Gastrocnemius medialis (tissue), 4 donors: Measurements from ENCODE around the gene SPR. TPM values are rescaled to one million over a fixed set of nuclear protein-coding genes. Genes with fewer than 3 reads are reported as not detected.

Experiments
- ATAC-seq, 2 donors: fragments of 150-250 bp; one replicate each; pipeline ENCODE4 v1.9.1; 2016
- DNase-seq, 2 donors: peaks; one replicate each; pipeline ENCODE4 v3.0.0-alpha.2; 2019
- H3K27ac ChIP-seq, 4 donors: fragments of 200-600 bp; sonication (generic); 1 replicate in 1 of 4; 2 replicates in 3 of 4; pipeline ENCODE4 v1.5.1; 2016 to 2018; ENCODE audit warnings: mild to moderate bottlenecking in 2 of 4, moderate library complexity in 1 of 4
- H3K27me3 ChIP-seq, 3 donors: fragments of 200-600 bp; sonication (generic) in 2 of 3; 1 replicate in 1 of 3; 2 replicates in 2 of 3; pipeline versions ENCODE4 v1.5.1 to v1.6.0; 2016 to 2019; ENCODE audit warnings: mild to moderate bottlenecking in 1 of 3, moderate library complexity in 1 of 3
- H3K36me3 ChIP-seq, 2 donors: fragments of 200-600 bp; sonication (generic) in 1 of 2; one replicate each; pipeline ENCODE4 v1.5.1; 2017 to 2018
- H3K4me1 ChIP-seq, 2 donors: fragments of 200-600 bp; sonication (generic) in 1 of 2; one replicate each; pipeline ENCODE4 v1.5.1; 2016 to 2017; ENCODE audit warnings: mild to moderate bottlenecking in 2 of 2
- H3K4me3 ChIP-seq, 4 donors: fragments of 200-600 bp; sonication (generic) in 3 of 4; 1 replicate in 1 of 4; 2 replicates in 3 of 4; pipeline ENCODE4 v1.5.1; 2016 to 2019; ENCODE audit warnings: mild to moderate bottlenecking in 2 of 4
- H3K9me3 ChIP-seq, 3 donors: fragments of 200-600 bp; sonication (generic) in 2 of 3; 1 replicate in 1 of 3; 2 replicates in 2 of 3; pipeline ENCODE4 v1.5.1; 2016 to 2019
- POLR2A ChIP-seq, 2 donors: fragments of 450-650 bp; IDR thresholded peaks; one replicate each; pipeline ENCODE4 v1.6.1; 2017; ENCODE audit warnings: antibody characterized with exemption in 2 of 2, mild to moderate bottlenecking in 2 of 2, moderate library complexity in 2 of 2
- in situ Hi-C, 4 donors: fragments of 200-750 bp; cut with MboI; loops; one replicate each; pipeline versions ENCODE4 v1.15.0 to v1.8.0; 2017; ENCODE audit warnings: low sequenced_read_pairs in 4 of 4
- intact Hi-C: fragments of 100-400 bp; cut with DNase I; formaldehyde crosslinking; loops from one replicate; pipeline ENCODE4 v1.15.1; 2023; ENCODE audit warnings: low total_unique reads
- total RNA-seq, 4 donors: library from RNA; depleted of rRNA; stranded (reverse); fragments of >200 nt; gene quantifications; one replicate each; pipeline versions ENCODE4 v1.1.0 to v1.2.3, GENCODE V29; 2016
- TF ChIP-seq, protein P1 (sequence below), 5 experiments: fragments of 450-650 bp in 3 of 5; fragments of 200-600 bp in 2 of 5; sonication (generic) in 2 of 5; IDR thresholded peaks in 4 of 5; conservative IDR thresholded peaks in 1 of 5; 1 replicate in 4 of 5; 2 replicates in 1 of 5; pipeline ENCODE4 v1.5.1; 2016 to 2019; ENCODE audit warnings: antibody characterized with exemption in 5 of 5, mild to moderate bottlenecking in 3 of 5, moderate library complexity in 3 of 5

The SPR gene
- total RNA-seq, 4 donors from 2014 or later = 22.8 to 71.0 (median 33.6) TPM

DNA sequence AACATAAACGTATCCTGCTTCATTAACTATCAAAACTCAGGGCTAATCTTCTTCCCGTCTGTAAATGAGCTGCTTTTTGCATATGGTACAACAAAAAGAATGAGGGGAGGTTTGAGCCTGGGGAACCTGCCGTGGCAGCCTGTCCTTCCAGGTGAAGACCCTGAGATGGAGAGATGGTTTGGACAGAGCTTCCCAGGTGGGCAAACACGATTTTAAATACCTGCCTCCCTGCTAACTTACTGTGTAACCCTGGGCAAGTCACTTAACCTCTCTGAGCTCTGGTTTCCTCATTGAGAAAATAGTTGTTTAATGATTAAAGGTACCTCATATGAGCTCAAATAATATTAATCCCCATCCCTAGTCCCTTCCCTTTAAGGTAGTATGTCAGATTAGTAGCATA lies 39.2 kb downstream of the SPR start:
- TF ChIP-seq, protein P1, sequence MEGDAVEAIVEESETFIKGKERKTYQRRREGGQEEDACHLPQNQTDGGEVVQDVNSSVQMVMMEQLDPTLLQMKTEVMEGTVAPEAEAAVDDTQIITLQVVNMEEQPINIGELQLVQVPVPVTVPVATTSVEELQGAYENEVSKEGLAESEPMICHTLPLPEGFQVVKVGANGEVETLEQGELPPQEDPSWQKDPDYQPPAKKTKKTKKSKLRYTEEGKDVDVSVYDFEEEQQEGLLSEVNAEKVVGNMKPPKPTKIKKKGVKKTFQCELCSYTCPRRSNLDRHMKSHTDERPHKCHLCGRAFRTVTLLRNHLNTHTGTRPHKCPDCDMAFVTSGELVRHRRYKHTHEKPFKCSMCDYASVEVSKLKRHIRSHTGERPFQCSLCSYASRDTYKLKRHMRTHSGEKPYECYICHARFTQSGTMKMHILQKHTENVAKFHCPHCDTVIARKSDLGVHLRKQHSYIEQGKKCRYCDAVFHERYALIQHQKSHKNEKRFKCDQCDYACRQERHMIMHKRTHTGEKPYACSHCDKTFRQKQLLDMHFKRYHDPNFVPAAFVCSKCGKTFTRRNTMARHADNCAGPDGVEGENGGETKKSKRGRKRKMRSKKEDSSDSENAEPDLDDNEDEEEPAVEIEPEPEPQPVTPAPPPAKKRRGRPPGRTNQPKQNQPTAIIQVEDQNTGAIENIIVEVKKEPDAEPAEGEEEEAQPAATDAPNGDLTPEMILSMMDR (IDR thresholded peaks at IDR 0.05 in 4 of 5, conservative IDR thresholded peaks at IDR 0.05 in 1 of 5) = no peak
- no peaks in the 10 kb centered on the region for H3K36me3 ChIP-seq
- H3K27me3 ChIP-seq = peaks cover 72 to 81% (median 80%) of the 10 kb centered on the region in 3 donors
- no peak overlapping the region for H3K27ac ChIP-seq
- no peak for DNase-seq
- in situ Hi-C loops (no loop called here), intact Hi-C loops (no loop called here)
- peaks cover 0 to 11% of the 10 kb centered on the region in 2 donors for H3K4me1 ChIP-seq
- H3K4me3 ChIP-seq = no peak overlapping the region
- H3K9me3 ChIP-seq = no peaks in the 10 kb centered on the region
- ATAC-seq = no peak

- intact Hi-C loops = no loop called here
- peaks cover 69 to 76% (median 75%) of the 10 kb centered on the region in 3 donors for H3K27me3 ChIP-seq
Observed at GRCh38 chr2:72926811-72927465, 39.7 kb downstream of the SPR start.

DNA sequence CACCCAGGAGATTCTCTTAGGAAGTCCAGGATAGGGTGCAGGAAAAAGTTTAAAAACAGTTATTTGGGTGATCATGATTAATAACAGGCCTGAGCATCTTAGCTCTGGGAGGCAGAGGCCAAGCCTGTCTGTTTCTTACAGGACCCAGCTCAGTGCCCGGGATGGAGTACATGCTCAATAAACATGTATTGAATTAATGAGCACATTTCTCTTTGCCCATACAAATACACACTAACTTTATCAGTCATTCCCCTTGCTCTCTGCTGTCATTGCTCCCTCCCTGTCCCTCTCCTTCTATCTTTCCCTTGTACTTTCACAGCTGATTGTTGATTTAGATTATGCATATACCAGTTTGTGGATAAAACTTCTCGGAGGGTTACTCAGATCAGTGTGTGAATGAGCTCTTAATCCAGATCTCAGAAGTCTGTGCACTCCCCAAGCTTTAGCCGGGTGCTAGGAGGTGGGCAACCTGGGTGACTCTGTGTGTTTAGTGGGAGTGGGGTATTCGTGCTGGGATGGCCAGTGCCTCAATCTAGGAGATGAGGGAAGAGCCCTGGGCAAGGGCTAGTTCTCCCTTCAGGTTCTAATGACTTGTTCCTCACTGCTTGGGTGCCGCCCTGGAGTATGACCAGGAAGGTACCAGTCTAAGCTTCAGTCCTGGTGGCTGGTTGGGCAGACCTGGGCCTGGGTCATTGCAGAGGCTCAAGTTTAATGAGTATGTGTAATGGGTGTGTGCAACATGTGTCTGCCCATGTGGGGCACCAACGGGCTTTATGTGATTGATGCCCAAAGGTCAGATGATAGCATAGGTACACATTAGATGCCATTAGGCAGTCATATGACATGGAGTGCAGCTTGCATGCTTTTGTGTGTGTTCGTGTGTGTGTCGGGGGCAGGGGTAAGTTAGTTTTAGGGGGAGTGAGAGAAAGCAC lies 40.7 kb downstream of the SPR start:
- Histone ChIP-seq H3K27ac (no peak overlapping the region), H3K4me3 (no peak overlapping the region), H3K36me3 (no peaks in the 10 kb centered on the region), H3K4me1 (peaks cover 0 to 11% of the 10 kb centered on the region in 2 donors), H3K27me3 (peaks cover 60 to 66% (median 65%) of the 10 kb centered on the region in 3 donors), H3K9me3 (no peaks in the 10 kb centered on the region)
- DNase-seq (peak in 1 of 2 donors; percentile 3), ATAC-seq (no peak)
- in situ Hi-C loops = no loop called here
- intact Hi-C loops = no loop called here
- TF ChIP-seq, protein P1 (IDR thresholded peaks at IDR 0.05 in 4 of 5, conservative IDR thresholded peaks at IDR 0.05 in 1 of 5) = no peak
- TF ChIP-seq POLR2A (IDR thresholded peaks at IDR 0.05) = no peak

More at GRCh38 chr2:72926811-72927465, 39.7 kb downstream of the SPR start:
- Histone ChIP-seq H3K4me3 (no peak overlapping the region), H3K9me3 (no peaks in the 10 kb centered on the region), H3K27ac (no peak overlapping the region), H3K4me1 (peaks cover 0 to 11% of the 10 kb centered on the region in 2 donors), H3K36me3 (no peaks in the 10 kb centered on the region)
- TF ChIP-seq POLR2A (IDR thresholded peaks at IDR 0.05) = no peak
- TF ChIP-seq, protein P1 (IDR thresholded peaks at IDR 0.05 in 4 of 5, conservative IDR thresholded peaks at IDR 0.05 in 1 of 5) = no peak
- ATAC-seq = no peak
- in situ Hi-C loops = no loop called here
- DNase-seq = no peak

GRCh38 chr2:72929010-72929409 lies 41.8 kb downstream of the SPR start:
- DNase-seq = peak in 1 of 2 donors; percentile 1
- no peak overlapping the region for H3K4me3 ChIP-seq
- intact Hi-C loops = no loop called here
- ATAC-seq = no peak
- H3K36me3 ChIP-seq = no peaks in the 10 kb centered on the region
- TF ChIP-seq, protein P1 (IDR thresholded peaks at IDR 0.05 in 4 of 5, conservative IDR thresholded peaks at IDR 0.05 in 1 of 5) = no peak
- no peak for TF ChIP-seq POLR2A (IDR thresholded peaks at IDR 0.05)
- peaks cover 0 to 10% of the 10 kb centered on the region in 2 donors for H3K4me1 ChIP-seq
- H3K27ac ChIP-seq = no peak overlapping the region
- H3K9me3 ChIP-seq = no peaks in the 10 kb centered on the region
- in situ Hi-C loops = no loop called here
- H3K27me3 ChIP-seq = peaks cover 49 to 55% (median 54%) of the 10 kb centered on the region in 3 donors
